K562 (cell line): ENCODE measurements around the gene SLC39A7. TPM values are rescaled to one million over a fixed set of nuclear protein-coding genes. Genes with fewer than 3 reads are reported as not detected.

Experiments
- ARID2 ChIP-seq: fragments of 450-650 bp; IDR thresholded peaks from 2 replicates; pipeline ENCODE4 v1.6.1; 2017; ENCODE audit warnings: antibody characterized with exemption, mild to moderate bottlenecking
- ARID3B ChIP-seq: fragments of 250-450 bp; sonication (Bioruptor Pico); IDR thresholded peaks from 2 replicates; pipeline ENCODE4 v1.4.0; 2020; ENCODE audit warnings: borderline replicate concordance
- FOXK2 ChIP-seq, 2 experiments: fragments of 450-650 bp; IDR thresholded peaks in 1 of 2; conservative IDR thresholded peaks in 1 of 2; 2 replicates each; pipeline ENCODE4 v1.6.1; 2016; ENCODE audit warnings: low read depth in 2 of 2, mild to moderate bottlenecking in 1 of 2
- GTF2B ChIP-seq: IDR thresholded peaks from 2 replicates; pipeline ENCODE4 v1.6.1; 2011; ENCODE audit not compliant: insufficient read length; ENCODE audit errors: extremely low read depth
- HES1 ChIP-seq: fragments of 450-650 bp; IDR thresholded peaks from 2 replicates; pipeline ENCODE4 v1.6.1; 2016; ENCODE audit warnings: low read depth, mild to moderate bottlenecking, moderate library complexity
- HEY1 ChIP-seq: fragments of 250-450 bp; sonication (Bioruptor Pico); IDR thresholded peaks from 2 replicates; pipeline ENCODE4 v1.5.0; 2020; ENCODE audit warnings: mild to moderate bottlenecking, moderate library complexity, borderline replicate concordance
- PHB2 ChIP-seq: fragments of 450-650 bp; IDR thresholded peaks from 2 replicates; pipeline ENCODE4 v1.6.1; 2017; ENCODE audit warnings: low read depth
- SETDB1 ChIP-seq: IDR thresholded peaks from one replicate; pipeline ENCODE4 v1.6.1; 2012; ENCODE audit warnings: low read length, control low read depth, inconsistent platforms
- SRF ChIP-seq, 2 experiments: fragments of 250-450, 450-650 bp in 1 of 2; sonication (Bioruptor Pico) in 1 of 2; sonication (generic) in 1 of 2; formaldehyde crosslinking; IDR thresholded peaks; 2 replicates each; pipeline versions ENCODE4 v1.5.0 to v1.5.1; 2020 to 2022; ENCODE audit warnings: mild to moderate bottlenecking in 1 of 2, missing genetic modification reagents in 1 of 2
- TRIM28 ChIP-seq: fragments of 450-650 bp; IDR thresholded peaks from 2 replicates; pipeline ENCODE4 v1.6.1; 2017
- ZEB2 ChIP-seq: fragments of 450-650 bp; IDR thresholded peaks from 2 replicates; pipeline ENCODE4 v1.6.1; 2016
- ZNF184 ChIP-seq: sonication (generic); formaldehyde crosslinking; IDR thresholded peaks from 2 replicates; pipeline ENCODE4 v1.5.0; 2020; ENCODE audit warnings: missing genetic modification reagents
- ZNF239 ChIP-seq: fragments of 250-450 bp; sonication (Bioruptor Pico); IDR thresholded peaks from 2 replicates; pipeline ENCODE4 v1.4.0; 2020; ENCODE audit warnings: mild to moderate bottlenecking
- ZNF3 ChIP-seq: fragments of 250-450 bp; sonication (Bioruptor Pico); IDR thresholded peaks from 2 replicates; pipeline ENCODE4 v1.5.0; 2021; ENCODE audit warnings: mild to moderate bottlenecking, moderate library complexity
- ZNF347 ChIP-seq: fragments of 450-650 bp; formaldehyde crosslinking; IDR thresholded peaks from 2 replicates; pipeline ENCODE4 v1.4.0; 2020; ENCODE audit warnings: low read depth, mild to moderate bottlenecking, moderate library complexity
- ZNF707 ChIP-seq: fragments of 250-450 bp; sonication (Bioruptor Pico); conservative IDR thresholded peaks from 2 replicates; pipeline ENCODE4 v1.8.0; 2022; ENCODE audit warnings: inconsistent platforms, mild to moderate bottlenecking, moderate library complexity
- polyA plus RNA-seq, 8 experiments: library from polyadenylated mRNA; depleted of rRNA in 4 of 8; stranded (reverse) in 5 of 8; unstranded in 3 of 8; fragments of >200 nt; fragmentation: Nextera tagmentation in 2 of 8; fragmentation: Illumina TruSeq in 1 of 8; extraction: Ambion mirVana in 2 of 8; extraction: Trizol in 1 of 8; gene quantifications; 2 replicates each; pipeline versions ENCODE4 v1.2.1 to v1.2.3, GENCODE V29; 2011 to 2014; ENCODE audit warnings: inconsistent platforms in 1 of 8, missing spikeins in 1 of 8
- total RNA-seq, 7 experiments: library from RNA; depleted of rRNA in 6 of 7; stranded (reverse); fragments of >200 nt in 6 of 7; fragmentation: Illumina TruSeq in 2 of 7; extraction: Trizol in 2 of 7; gene quantifications; 2 replicates each; pipeline versions ENCODE4 v1.2.1 to v1.2.3, GENCODE V29; 2011 to 2021; ENCODE audit warnings: low replicate concordance in 1 of 7

SLC39A7 gene
- total and polyA plus RNA-seq, 9 of the 15 experiments (the other 6 are each of a cell fraction or from before 2014, with no cell fraction given): 21.7 to 169 (median 121) TPM

- 0 out of 2 replicates have a peak, but pooled peaks have one; percentile 12 for TF ChIP-seq ARID2
- TF ChIP-seq SETDB1: no peak
- no peak for TF ChIP-seq FOXK2 (conservative IDR thresholded peaks at IDR 0.05 in 1 of 2, IDR thresholded peaks at IDR 0.05 in 1 of 2; ENCODE audit: low read depth in 2 of 2)
- TF ChIP-seq ZNF184: no peak
- TF ChIP-seq ZEB2: 0 out of 2 replicates have a peak, but pooled peaks have one; percentile 19
- TF ChIP-seq SRF (CRISPR knock-in tag; IDR thresholded peaks at IDR 0.05): no peak
- TF ChIP-seq TRIM28: no peak
- no peak for TF ChIP-seq GTF2B
- no peak for TF ChIP-seq ZNF347 (CRISPR knock-in tag)
- 0 out of 2 replicates have a peak, but pooled peaks have one; percentile 14 for TF ChIP-seq PHB2
- no peak for TF ChIP-seq ZNF3 (CRISPR knock-in tag)
- no peak for TF ChIP-seq ARID3B
- TF ChIP-seq HES1: no peak
- TF ChIP-seq ZNF707 (CRISPR knock-in tag): no peak
- no peak for TF ChIP-seq HEY1 (CRISPR knock-in tag)
- no peak for TF ChIP-seq ZNF239 (CRISPR knock-in tag)
These were observed 50.8 kb downstream of the SLC39A7 start (continued) for GRCh38 chr6:33251395-33252012.
